HepG2 (cell line): Measurements from ENCODE around the gene TMEM253. TPM values are rescaled to one million over a fixed set of nuclear protein-coding genes. Genes with fewer than 3 reads are reported as not detected.

Source experiments
- CC2D1A ChIP-seq: sonication (generic); formaldehyde crosslinking; IDR thresholded peaks from 2 replicates; pipeline ENCODE4 v1.8.1; 2023; ENCODE audit warnings: mild to moderate bottlenecking, missing genetic modification reagents
- CCAR2 ChIP-seq: fragments of 200-400 bp; formaldehyde crosslinking; optimal IDR thresholded peaks from 2 replicates; pipeline ENCODE3; 2018; ENCODE audit warnings: low read depth, mild to moderate bottlenecking, low read length, moderate library complexity
- ISL2 ChIP-seq: sonication (generic); formaldehyde crosslinking; IDR thresholded peaks from 2 replicates; pipeline ENCODE4 v1.5.0; 2020; ENCODE audit warnings: missing genetic modification reagents
- LCORL ChIP-seq, 2 experiments: fragments of 450-650 bp in 1 of 2; sonication (generic) in 1 of 2; formaldehyde crosslinking in 1 of 2; IDR thresholded peaks; 2 replicates each; pipeline versions ENCODE4 v1.5.0 to v1.6.1; 2017 to 2020; ENCODE audit warnings: antibody characterized with exemption in 1 of 2, missing genetic modification reagents in 1 of 2
- MTF1 ChIP-seq: sonication (generic); formaldehyde crosslinking; IDR thresholded peaks from 2 replicates; pipeline ENCODE4 v1.5.0; 2020; ENCODE audit warnings: missing genetic modification reagents
- NR1H2 ChIP-seq: sonication (generic); formaldehyde crosslinking; IDR thresholded peaks from 2 replicates; pipeline ENCODE4 v1.8.1; 2022; ENCODE audit warnings: low read depth, missing genetic modification reagents, borderline replicate concordance
- SIX1 ChIP-seq: sonication (generic); formaldehyde crosslinking; IDR thresholded peaks from 2 replicates; pipeline ENCODE4 v1.4.0; 2020; ENCODE audit warnings: missing genetic modification reagents, borderline replicate concordance
- SKI ChIP-seq: fragments of 450-650 bp; IDR thresholded peaks from one replicate; pipeline ENCODE4 v1.6.1; 2018; ENCODE audit warnings: mild to moderate bottlenecking; ENCODE audit not compliant: partially characterized antibody
- SRSF4 ChIP-seq: fragments of 200-400 bp; formaldehyde crosslinking; IDR thresholded peaks from one replicate; pipeline ENCODE4 v1.6.1; 2018; ENCODE audit warnings: mild to moderate bottlenecking, low read depth, low read length, moderate library complexity; ENCODE audit not compliant: poor library complexity, severe bottlenecking
- YEATS4 ChIP-seq: sonication (generic); formaldehyde crosslinking; IDR thresholded peaks from 2 replicates; pipeline ENCODE4 v1.4.0; 2020; ENCODE audit warnings: missing genetic modification reagents, borderline replicate concordance
- ZNF138 ChIP-seq: sonication (generic); formaldehyde crosslinking; IDR thresholded peaks from 2 replicates; pipeline ENCODE4 v1.5.0; 2020; ENCODE audit warnings: mild to moderate bottlenecking, low read depth, missing genetic modification reagents
- ZNF180 ChIP-seq: sonication (generic); formaldehyde crosslinking; IDR thresholded peaks from 2 replicates; pipeline ENCODE4 v1.4.0; 2020; ENCODE audit warnings: low read depth, missing genetic modification reagents, borderline replicate concordance
- ZNF282 ChIP-seq: fragments of 450-650 bp; IDR thresholded peaks from 2 replicates; pipeline ENCODE4 v1.6.1; 2018; ENCODE audit not compliant: partially characterized antibody
- ZNF331 ChIP-seq: sonication (generic); formaldehyde crosslinking; IDR thresholded peaks from 2 replicates; pipeline ENCODE4 v1.4.0; 2020; ENCODE audit warnings: missing genetic modification reagents
- polyA plus RNA-seq, 8 experiments: library from polyadenylated mRNA; depleted of rRNA in 3 of 8; stranded (reverse) in 7 of 8; unstranded in 1 of 8; fragments of >200 nt; fragmentation: Illumina TruSeq in 4 of 8; extraction: Trizol in 4 of 8; gene quantifications; 2 replicates each; pipeline versions ENCODE4 v1.2.1 to v1.2.3, GENCODE V29; 2011 to 2016; ENCODE audit warnings: low read depth in 4 of 8, missing spikeins in 1 of 8, mixed read lengths in 1 of 8; ENCODE audit not compliant: insufficient read depth in 1 of 8
- total RNA-seq, 5 experiments: library from RNA; depleted of rRNA; stranded (reverse); fragments of >200 nt; fragmentation: Illumina TruSeq; extraction: Trizol; gene quantifications; 2 replicates each; pipeline ENCODE4 v1.2.3, GENCODE V29; 2016; ENCODE audit warnings: low read depth in 1 of 5
- TF ChIP-seq, protein P1 (sequence below): sonication (generic); formaldehyde crosslinking; IDR thresholded peaks from 2 replicates; pipeline ENCODE4 v1.5.1; 2020; ENCODE audit warnings: missing genetic modification reagents, mild to moderate bottlenecking, borderline replicate concordance
- TF ChIP-seq, protein P2 (sequence below), 2 experiments: fragments of 450-650 bp in 1 of 2; sonication (generic) in 1 of 2; formaldehyde crosslinking in 1 of 2; IDR thresholded peaks; 2 replicates each; pipeline versions ENCODE4 v1.6.1 to v1.8.0; 2016 to 2022; ENCODE audit warnings: antibody characterized with exemption in 1 of 2, mild to moderate bottlenecking in 1 of 2, missing genetic modification reagents in 1 of 2

The TMEM253 gene
- total and polyA plus RNA-seq, 2 of the 13 experiments (the other 11 are each of a cell fraction or from before 2014, with no cell fraction given): 0.29 to 0.45 TPM

- TF ChIP-seq ISL2 (CRISPR knock-in tag): peak; percentile 38; the same call in 1 of the 2 replicates
- TF ChIP-seq CCAR2: no peak
- 0 out of 2 replicates have a peak, but pooled peaks have one; percentile 27 for TF ChIP-seq ZNF180 (CRISPR knock-in tag)
- TF ChIP-seq, protein P1, sequence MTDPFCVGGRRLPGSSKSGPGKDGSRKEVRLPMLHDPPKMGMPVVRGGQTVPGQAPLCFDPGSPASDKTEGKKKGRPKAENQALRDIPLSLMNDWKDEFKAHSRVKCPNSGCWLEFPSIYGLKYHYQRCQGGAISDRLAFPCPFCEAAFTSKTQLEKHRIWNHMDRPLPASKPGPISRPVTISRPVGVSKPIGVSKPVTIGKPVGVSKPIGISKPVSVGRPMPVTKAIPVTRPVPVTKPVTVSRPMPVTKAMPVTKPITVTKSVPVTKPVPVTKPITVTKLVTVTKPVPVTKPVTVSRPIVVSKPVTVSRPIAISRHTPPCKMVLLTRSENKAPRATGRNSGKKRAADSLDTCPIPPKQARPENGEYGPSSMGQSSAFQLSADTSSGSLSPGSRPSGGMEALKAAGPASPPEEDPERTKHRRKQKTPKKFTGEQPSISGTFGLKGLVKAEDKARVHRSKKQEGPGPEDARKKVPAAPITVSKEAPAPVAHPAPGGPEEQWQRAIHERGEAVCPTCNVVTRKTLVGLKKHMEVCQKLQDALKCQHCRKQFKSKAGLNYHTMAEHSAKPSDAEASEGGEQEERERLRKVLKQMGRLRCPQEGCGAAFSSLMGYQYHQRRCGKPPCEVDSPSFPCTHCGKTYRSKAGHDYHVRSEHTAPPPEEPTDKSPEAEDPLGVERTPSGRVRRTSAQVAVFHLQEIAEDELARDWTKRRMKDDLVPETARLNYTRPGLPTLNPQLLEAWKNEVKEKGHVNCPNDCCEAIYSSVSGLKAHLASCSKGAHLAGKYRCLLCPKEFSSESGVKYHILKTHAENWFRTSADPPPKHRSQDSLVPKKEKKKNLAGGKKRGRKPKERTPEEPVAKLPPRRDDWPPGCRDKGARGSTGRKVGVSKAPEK (CRISPR knock-in tag): no peak
- TF ChIP-seq ZNF138 (CRISPR knock-in tag): no peak
- TF ChIP-seq SRSF4: no peak
- TF ChIP-seq, protein P2, sequence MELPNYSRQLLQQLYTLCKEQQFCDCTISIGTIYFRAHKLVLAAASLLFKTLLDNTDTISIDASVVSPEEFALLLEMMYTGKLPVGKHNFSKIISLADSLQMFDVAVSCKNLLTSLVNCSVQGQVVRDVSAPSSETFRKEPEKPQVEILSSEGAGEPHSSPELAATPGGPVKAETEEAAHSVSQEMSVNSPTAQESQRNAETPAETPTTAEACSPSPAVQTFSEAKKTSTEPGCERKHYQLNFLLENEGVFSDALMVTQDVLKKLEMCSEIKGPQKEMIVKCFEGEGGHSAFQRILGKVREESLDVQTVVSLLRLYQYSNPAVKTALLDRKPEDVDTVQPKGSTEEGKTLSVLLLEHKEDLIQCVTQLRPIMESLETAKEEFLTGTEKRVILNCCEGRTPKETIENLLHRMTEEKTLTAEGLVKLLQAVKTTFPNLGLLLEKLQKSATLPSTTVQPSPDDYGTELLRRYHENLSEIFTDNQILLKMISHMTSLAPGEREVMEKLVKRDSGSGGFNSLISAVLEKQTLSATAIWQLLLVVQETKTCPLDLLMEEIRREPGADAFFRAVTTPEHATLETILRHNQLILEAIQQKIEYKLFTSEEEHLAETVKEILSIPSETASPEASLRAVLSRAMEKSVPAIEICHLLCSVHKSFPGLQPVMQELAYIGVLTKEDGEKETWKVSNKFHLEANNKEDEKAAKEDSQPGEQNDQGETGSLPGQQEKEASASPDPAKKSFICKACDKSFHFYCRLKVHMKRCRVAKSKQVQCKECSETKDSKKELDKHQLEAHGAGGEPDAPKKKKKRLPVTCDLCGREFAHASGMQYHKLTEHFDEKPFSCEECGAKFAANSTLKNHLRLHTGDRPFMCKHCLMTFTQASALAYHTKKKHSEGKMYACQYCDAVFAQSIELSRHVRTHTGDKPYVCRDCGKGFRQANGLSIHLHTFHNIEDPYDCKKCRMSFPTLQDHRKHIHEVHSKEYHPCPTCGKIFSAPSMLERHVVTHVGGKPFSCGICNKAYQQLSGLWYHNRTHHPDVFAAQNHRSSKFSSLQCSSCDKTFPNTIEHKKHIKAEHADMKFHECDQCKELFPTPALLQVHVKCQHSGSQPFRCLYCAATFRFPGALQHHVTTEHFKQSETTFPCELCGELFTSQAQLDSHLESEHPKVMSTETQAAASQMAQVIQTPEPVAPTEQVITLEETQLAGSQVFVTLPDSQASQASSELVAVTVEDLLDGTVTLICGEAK (IDR thresholded peaks at IDR 0.05): no peak
- TF ChIP-seq, protein P2 (CRISPR knock-in tag; IDR thresholded peaks at IDR 0.05): peak; percentile 69
- no peak for TF ChIP-seq LCORL (IDR thresholded peaks at IDR 0.05)
- TF ChIP-seq LCORL (CRISPR knock-in tag; IDR thresholded peaks at IDR 0.05): no peak
- no peak for TF ChIP-seq SIX1 (CRISPR knock-in tag)
- TF ChIP-seq NR1H2 (CRISPR knock-in tag): no peak; the same call in 1 of the 2 replicates
- 0 out of 2 replicates have a peak, but pooled peaks have one; percentile 8 for TF ChIP-seq CC2D1A (CRISPR knock-in tag)
- TF ChIP-seq ZNF331 (CRISPR knock-in tag): no peak
- TF ChIP-seq YEATS4 (CRISPR knock-in tag): no peak; the same call in 1 of the 2 replicates
- TF ChIP-seq SKI: no peak
- no peak for TF ChIP-seq ZNF282
- no peak for TF ChIP-seq MTF1 (CRISPR knock-in tag)
These were observed 30.1 kb upstream of the TMEM253 start (continued) for GRCh38 chr14:21070610-21071224.
